Smooth muscle cell (in vitro differentiated cells): ENCODE measurements around the gene CDKN2B. TPM values are rescaled to one million over a fixed set of nuclear protein-coding genes. Genes with fewer than 3 reads are reported as not detected.
"Not testable (repeated sequence)": the region's sequence is repeated elsewhere in the genome, so short reads cannot be mapped to it uniquely, and the experiment has no call there.

ENCODE experiments used
- DNase-seq: peaks from one replicate; lab custom pipeline; 2025; ENCODE audit not compliant: unreplicated experiment; lab: John Stamatoyannopoulos, UW
- H2AFZ ChIP-seq: fragments of 200-600 bp; sonication (generic); 2 replicates; pipeline ENCODE4 v1.6.0; 2016; ENCODE audit warnings: antibody characterized with exemption, low read depth, mild to moderate bottlenecking
- H3F3A ChIP-seq: fragments of 200-600 bp; sonication (generic); 2 replicates; pipeline ENCODE4 v1.6.0; 2017; ENCODE audit warnings: antibody characterized with exemption, low read depth
- H3K27ac ChIP-seq: fragments of 200-600 bp; sonication (generic); 2 replicates; pipeline ENCODE4 v1.5.1; 2016; ENCODE audit warnings: low read depth, mild to moderate bottlenecking
- H3K27me3 ChIP-seq: fragments of 200-600 bp; sonication (generic); 2 replicates; pipeline ENCODE4 v1.6.1; 2016; ENCODE audit warnings: low read depth, mild to moderate bottlenecking
- H3K36me3 ChIP-seq: fragments of 200-600 bp; sonication (generic); 2 replicates; pipeline ENCODE4 v1.5.1; 2016; ENCODE audit warnings: low read depth
- H3K4me1 ChIP-seq: fragments of 200-600 bp; sonication (generic); 2 replicates; pipeline ENCODE4 v1.5.1; 2016; ENCODE audit warnings: low read depth
- H3K4me2 ChIP-seq: fragments of 200-600 bp; sonication (generic); 2 replicates; pipeline ENCODE4 v1.6.0; 2016; ENCODE audit warnings: mild to moderate bottlenecking
- H3K4me3 ChIP-seq: fragments of 200-600 bp; sonication (generic); 2 replicates; pipeline ENCODE4 v1.5.1; 2016; ENCODE audit warnings: mild to moderate bottlenecking
- H3K79me2 ChIP-seq: fragments of 200-600 bp; sonication (generic); 2 replicates; pipeline ENCODE4 v1.6.0; 2016; ENCODE audit warnings: low read depth, mild to moderate bottlenecking
- H3K9ac ChIP-seq: fragments of 200-600 bp; sonication (generic); 2 replicates; pipeline ENCODE4 v1.6.0; 2016; ENCODE audit warnings: low read depth
- H3K9me3 ChIP-seq: fragments of 200-600 bp; sonication (generic); replicated peaks from 2 replicates; pipeline ENCODE4 v1.5.1; 2016; ENCODE audit warnings: low read depth
- H4K20me1 ChIP-seq: fragments of 200-600 bp; sonication (generic); 2 replicates; pipeline ENCODE4 v1.6.0; 2016; ENCODE audit warnings: low read depth
- CTCF ChIP-seq: fragments of 200-600 bp; sonication (generic); IDR thresholded peaks from 2 replicates; pipeline ENCODE4 v1.5.1; 2017; ENCODE audit warnings: borderline replicate concordance, mild to moderate bottlenecking, antibody characterized with exemption; ENCODE audit not compliant: insufficient read depth, poor library complexity, severe bottlenecking
- WGBS: methylation state at CpG from one replicate; pipeline ENCODE4 v1.1.7; 2016; ENCODE audit warnings: low lambda C conversion rate; 5-methylcytosine and 5-hydroxymethylcytosine counted together
- polyA plus RNA-seq: library from polyadenylated mRNA; unstranded; fragments of >200 nt; fragmentation: Nextera tagmentation; extraction: Ambion mirVana; gene quantifications from 2 replicates; pipeline ENCODE4 v1.2.1, GENCODE V29; 2016
- small RNA-seq: library from RNA; depleted of rRNA; stranded (forward); fragments of <200 nt; gene quantifications from one replicate; pipeline ENCODE3, GENCODE V24; 2014
- total RNA-seq: library from RNA; depleted of rRNA; stranded (reverse); fragments of >200 nt; gene quantifications from 2 replicates; pipeline ENCODE4 v1.2.3, GENCODE V29; 2014

CDKN2B gene
- total and polyA plus RNA-seq, 2 experiments from 2014 or later, result 116 to 184 TPM

GRCh38 chr9:21961569-21961968, 47.5 kb downstream of the CDKN2B start:
- Histone ChIP-seq H3F3A (no peaks in the 10 kb centered on the region), H3K4me1 (peaks cover 6% of the 10 kb centered on the region), H3K9ac (no peak overlapping the region), H2AFZ (no peak overlapping the region), H3K9me3 (no peaks in the 10 kb centered on the region), H3K27ac (no peak overlapping the region), H4K20me1 (no peaks in the 10 kb centered on the region), H3K36me3 (no peaks in the 10 kb centered on the region), H3K4me3 (no peak overlapping the region), H3K79me2 (no peaks in the 10 kb centered on the region), H3K27me3 (peaks cover 22% of the 10 kb centered on the region), H3K4me2 (no peak overlapping the region)
- no peak for DNase-seq
- no peak for TF ChIP-seq CTCF
- WGBS, result 100% methylated on average over 2 of the region's 2 CpGs

- H4K20me1 ChIP-seq, H3K36me3 ChIP-seq, H2AFZ ChIP-seq, H3K79me2 ChIP-seq, H3K4me1 ChIP-seq, H3K9ac ChIP-seq, DNase-seq, H3K4me2 ChIP-seq, H3K27ac ChIP-seq, H3K9me3 ChIP-seq, H3F3A ChIP-seq, H3K4me3 ChIP-seq: not testable (repeated sequence)
- 97% methylated on average over 22 of the region's 33 CpGs for WGBS
- H3K27me3 ChIP-seq, result peaks cover 12% of the 10 kb centered on the region
Measured at GRCh38 chr9:21959268-21959667, 49.8 kb downstream of the CDKN2B start.

- Histone ChIP-seq H3K9me3 (no peaks in the 10 kb centered on the region), H3K36me3 (no peaks in the 10 kb centered on the region), H3K79me2 (no peaks in the 10 kb centered on the region), H3K4me2 (no peak overlapping the region), H3K4me1 (no peaks in the 10 kb centered on the region), H3K4me3 (no peak overlapping the region), H2AFZ (no peak overlapping the region), H3K27ac (no peak overlapping the region), H3F3A (no peaks in the 10 kb centered on the region), H4K20me1 (no peaks in the 10 kb centered on the region), H3K9ac (no peak overlapping the region), H3K27me3 (peaks cover 8% of the 10 kb centered on the region)
- no peak for TF ChIP-seq CTCF
- WGBS, result 90% methylated on average over 2 of the region's 2 CpGs
- DNase-seq, result no peak
Measured at GRCh38 chr9:21958833-21959232, 50.3 kb downstream of the CDKN2B start.

Small RNA genes lying within 50 kb of the gene (small RNA-seq; reads per million reads assigned to genes)
- not detected for gene RF02045

Other genes starting within 250 kb of the CDKN2B start
- gene MTAP, start 206.7 kb downstream of the CDKN2B start, total RNA-seq, result 39.6 and 42.7 TPM in 2 replicates
- gene MTAP, start 206.7 kb downstream of the CDKN2B start, polyA plus RNA-seq, result 19.1 and 26.1 TPM in 2 replicates
- 66.3 and 69.4 TPM in 2 replicates for gene CDKN2A, start 14.9 kb downstream of the CDKN2B start, total RNA-seq
- gene CDKN2A, start 14.9 kb downstream of the CDKN2B start, polyA plus RNA-seq, result 77.5 and 146 TPM in 2 replicates
- 23.7 and 38.5 TPM in 2 replicates for gene CDKN2B-AS1, start 14.5 kb downstream of the CDKN2B start, total RNA-seq
- gene CDKN2B-AS1, start 14.5 kb downstream of the CDKN2B start, polyA plus RNA-seq, result 31.7 and 32.7 TPM in 2 replicates